ENCODE measurements around the gene HES7.

HES7 gene

DNA sequence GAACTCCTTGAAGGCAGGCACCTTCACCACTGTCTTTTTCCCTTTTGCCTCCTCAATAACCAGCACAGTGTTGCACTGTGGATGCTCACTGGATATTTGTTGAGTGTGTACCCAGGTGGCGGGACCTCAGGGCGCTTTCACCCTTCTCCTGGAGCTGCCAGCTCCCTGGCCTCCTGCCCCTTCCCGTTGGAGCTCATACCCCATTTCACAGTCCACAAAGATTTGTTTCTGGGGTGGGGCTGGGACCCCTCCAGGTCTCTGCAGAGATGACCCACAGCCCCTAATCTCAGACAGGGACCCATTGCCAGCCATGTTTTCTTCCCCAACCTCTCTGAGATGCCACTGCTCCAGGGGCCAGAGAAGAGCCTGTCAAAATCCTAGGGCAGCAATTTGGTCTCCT is 48.8 kb downstream of the HES7 start:
- WGBS (ENCODE audit: extremely low coverage, insufficient coverage, low lambda C conversion rate) = no CpG with 5 or more reads among the region's 3 CpGs
- Histone ChIP-seq H3K4me2 (ENCODE audit: low read length) (no peak overlapping the region), H2BK120ac (ENCODE audit: low read depth, low read length) (no peak overlapping the region), H4K5ac (ENCODE audit: low read length) (no peak overlapping the region), H3K4me3 (ENCODE audit: low read length) (no peak overlapping the region), H4K8ac (ENCODE audit: low read depth, low read length) (no peak overlapping the region), H3K79me2 (ENCODE audit: control insufficient read depth, insufficient read depth, low read length) (no peaks in the 10 kb centered on the region), H3K36me3 (ENCODE audit: control insufficient read depth, insufficient read depth, low read length) (no peaks in the 10 kb centered on the region), H3K23ac (ENCODE audit: low read length) (no peak overlapping the region), H2BK5ac (ENCODE audit: low read length) (no peak overlapping the region), H2BK15ac (replicated peaks; ENCODE audit: low read depth) (no peak overlapping the region), H2AK5ac (ENCODE audit: low read length) (no peak overlapping the region), H3K27ac (ENCODE audit: low read depth, low read length) (no peak overlapping the region), H3K56ac (ENCODE audit: low read length) (no peak overlapping the region), H3K4ac (ENCODE audit: low read depth, low read length) (no peak overlapping the region), H3K9ac (ENCODE audit: low read length) (no peak overlapping the region), H3K27me3 (ENCODE audit: insufficient read depth, low read length, poor library complexity) (peaks cover 41% of the 10 kb centered on the region), H3K18ac (ENCODE audit: low read length) (no peak overlapping the region), H3K79me1 (ENCODE audit: low read length) (no peaks in the 10 kb centered on the region), H3K4me1 (ENCODE audit: control insufficient read depth, low read depth, low read length) (peaks cover 3% of the 10 kb centered on the region)
- no peak for DNase-seq

DNA sequence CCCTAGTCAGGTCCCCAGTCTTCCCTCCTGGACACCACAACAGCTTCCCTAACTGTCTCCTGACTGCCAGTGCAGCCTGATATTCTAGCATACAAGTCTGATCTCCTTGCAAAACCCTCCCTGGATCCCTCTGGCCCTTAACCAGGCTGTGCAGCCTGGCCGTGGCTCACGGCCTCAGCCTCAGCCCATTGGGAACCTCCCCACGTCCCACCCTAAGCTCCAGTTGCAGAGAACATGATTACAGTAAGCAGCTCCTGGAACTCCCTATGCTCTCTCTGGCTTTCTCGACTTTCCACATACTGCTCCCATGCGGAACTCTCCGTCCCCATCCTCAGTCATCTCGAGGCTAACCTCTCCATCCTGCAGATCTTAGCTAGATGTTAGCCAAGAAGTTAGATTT is 49.4 kb downstream of the HES7 start:
- H4K5ac ChIP-seq (ENCODE audit: low read length) = no peak overlapping the region
- H2AK5ac ChIP-seq (ENCODE audit: low read length) = no peak overlapping the region
- H3K4me1 ChIP-seq (ENCODE audit: control insufficient read depth, low read depth, low read length) = peaks cover 3% of the 10 kb centered on the region
- H3K4me3 ChIP-seq (ENCODE audit: low read length) = no peak overlapping the region
- no peak overlapping the region for H2BK15ac ChIP-seq (replicated peaks; ENCODE audit: low read depth)
- no peak overlapping the region for H2BK120ac ChIP-seq (ENCODE audit: low read depth, low read length)
- no peak overlapping the region for H3K4me2 ChIP-seq (ENCODE audit: low read length)
- H3K4ac ChIP-seq (ENCODE audit: low read depth, low read length) = no peak overlapping the region
- H3K9ac ChIP-seq (ENCODE audit: low read length) = no peak overlapping the region
- H3K23ac ChIP-seq (ENCODE audit: low read length) = no peak overlapping the region
- no peak overlapping the region for H3K18ac ChIP-seq (ENCODE audit: low read length)
- no peak overlapping the region for H3K56ac ChIP-seq (ENCODE audit: low read length)
- no CpG with 5 or more reads among the region's 7 CpGs for WGBS (ENCODE audit: extremely low coverage, insufficient coverage, low lambda C conversion rate)
- DNase-seq = no peak
- H3K79me2 ChIP-seq (ENCODE audit: control insufficient read depth, insufficient read depth, low read length) = no peaks in the 10 kb centered on the region
- H3K27me3 ChIP-seq (ENCODE audit: insufficient read depth, low read length, poor library complexity) = peaks cover 41% of the 10 kb centered on the region
- H4K8ac ChIP-seq (ENCODE audit: low read depth, low read length) = no peak overlapping the region
- H2BK5ac ChIP-seq (ENCODE audit: low read length) = no peak overlapping the region
- H3K27ac ChIP-seq (ENCODE audit: low read depth, low read length) = no peak overlapping the region
- H3K36me3 ChIP-seq (ENCODE audit: control insufficient read depth, insufficient read depth, low read length) = no peaks in the 10 kb centered on the region
- H3K79me1 ChIP-seq (ENCODE audit: low read length) = no peaks in the 10 kb centered on the region

GRCh38 chr17:8073627-8074484 is 50.0 kb downstream of the HES7 start:
- Histone ChIP-seq H4K5ac (ENCODE audit: low read length) (no peak overlapping the region), H2BK120ac (ENCODE audit: low read depth, low read length) (no peak overlapping the region), H3K4ac (ENCODE audit: low read depth, low read length) (no peak overlapping the region), H3K79me2 (ENCODE audit: control insufficient read depth, insufficient read depth, low read length) (no peaks in the 10 kb centered on the region), H3K36me3 (ENCODE audit: control insufficient read depth, insufficient read depth, low read length) (no peaks in the 10 kb centered on the region), H3K18ac (ENCODE audit: low read length) (no peak overlapping the region), H3K27ac (ENCODE audit: low read depth, low read length) (no peak overlapping the region), H3K9ac (ENCODE audit: low read length) (no peak overlapping the region), H4K8ac (ENCODE audit: low read depth, low read length) (no peak overlapping the region), H3K4me1 (ENCODE audit: control insufficient read depth, low read depth, low read length) (peaks cover 7% of the 10 kb centered on the region), H2BK5ac (ENCODE audit: low read length) (no peak overlapping the region), H3K23ac (ENCODE audit: low read length) (no peak overlapping the region), H2AK5ac (ENCODE audit: low read length) (no peak overlapping the region), H3K79me1 (ENCODE audit: low read length) (no peaks in the 10 kb centered on the region), H3K27me3 (ENCODE audit: insufficient read depth, low read length, poor library complexity) (peaks cover 41% of the 10 kb centered on the region), H3K4me2 (ENCODE audit: low read length) (peak overlapping the region; percentile 35), H3K4me3 (ENCODE audit: low read length) (no peak overlapping the region), H3K56ac (ENCODE audit: low read length) (peak overlapping the region; percentile 53), H2BK15ac (replicated peaks; ENCODE audit: low read depth) (no peak overlapping the region)
- WGBS (ENCODE audit: extremely low coverage, insufficient coverage, low lambda C conversion rate) = no CpG with 5 or more reads among the region's 28 CpGs
- peak; percentile 83 for DNase-seq

GRCh38 chr17:8072729-8073461 is 51.0 kb downstream of the HES7 start:
- no peaks in the 10 kb centered on the region for H3K79me1 ChIP-seq (ENCODE audit: low read length)
- H3K56ac ChIP-seq (ENCODE audit: low read length) = peak overlapping the region; percentile 54
- no peak overlapping the region for H2AK5ac ChIP-seq (ENCODE audit: low read length)
- H3K9ac ChIP-seq (ENCODE audit: low read length) = no peak overlapping the region
- no peak overlapping the region for H3K18ac ChIP-seq (ENCODE audit: low read length)
- peaks cover 41% of the 10 kb centered on the region for H3K27me3 ChIP-seq (ENCODE audit: insufficient read depth, low read length, poor library complexity)
- no peak overlapping the region for H3K23ac ChIP-seq (ENCODE audit: low read length)
- no peak overlapping the region for H2BK15ac ChIP-seq (replicated peaks; ENCODE audit: low read depth)
- WGBS (ENCODE audit: extremely low coverage, insufficient coverage, low lambda C conversion rate) = no CpG with 5 or more reads among the region's 40 CpGs
- H3K4me3 ChIP-seq (ENCODE audit: low read length) = no peak overlapping the region
- H3K27ac ChIP-seq (ENCODE audit: low read depth, low read length) = no peak overlapping the region
- no peak for DNase-seq
- no peak overlapping the region for H2BK5ac ChIP-seq (ENCODE audit: low read length)
- H3K4me2 ChIP-seq (ENCODE audit: low read length) = peak overlapping the region; percentile 14
- H2BK120ac ChIP-seq (ENCODE audit: low read depth, low read length) = no peak overlapping the region
- peaks cover 7% of the 10 kb centered on the region for H3K4me1 ChIP-seq (ENCODE audit: control insufficient read depth, low read depth, low read length)
- H3K4ac ChIP-seq (ENCODE audit: low read depth, low read length) = no peak overlapping the region
- H3K79me2 ChIP-seq (ENCODE audit: control insufficient read depth, insufficient read depth, low read length) = no peaks in the 10 kb centered on the region
- no peaks in the 10 kb centered on the region for H3K36me3 ChIP-seq (ENCODE audit: control insufficient read depth, insufficient read depth, low read length)
- no peak overlapping the region for H4K5ac ChIP-seq (ENCODE audit: low read length)
- no peak overlapping the region for H4K8ac ChIP-seq (ENCODE audit: low read depth, low read length)

- Histone ChIP-seq H3K56ac (ENCODE audit: low read length) (peak overlapping the region; percentile 49), H2BK5ac (ENCODE audit: low read length) (no peak overlapping the region), H3K79me2 (ENCODE audit: control insufficient read depth, insufficient read depth, low read length) (no peaks in the 10 kb centered on the region), H2AK5ac (ENCODE audit: low read length) (no peak overlapping the region), H3K23ac (ENCODE audit: low read length) (no peak overlapping the region), H2BK120ac (ENCODE audit: low read depth, low read length) (no peak overlapping the region), H3K18ac (ENCODE audit: low read length) (no peak overlapping the region), H2BK15ac (replicated peaks; ENCODE audit: low read depth) (no peak overlapping the region), H4K5ac (ENCODE audit: low read length) (no peak overlapping the region), H3K4me1 (ENCODE audit: control insufficient read depth, low read depth, low read length) (peaks cover 7% of the 10 kb centered on the region), H3K4me3 (ENCODE audit: low read length) (no peak overlapping the region), H3K4ac (ENCODE audit: low read depth, low read length) (no peak overlapping the region), H3K27me3 (ENCODE audit: insufficient read depth, low read length, poor library complexity) (peaks cover 41% of the 10 kb centered on the region), H4K8ac (ENCODE audit: low read depth, low read length) (no peak overlapping the region), H3K27ac (ENCODE audit: low read depth, low read length) (no peak overlapping the region), H3K9ac (ENCODE audit: low read length) (no peak overlapping the region), H3K36me3 (ENCODE audit: control insufficient read depth, insufficient read depth, low read length) (no peaks in the 10 kb centered on the region), H3K79me1 (ENCODE audit: low read length) (no peaks in the 10 kb centered on the region), H3K4me2 (ENCODE audit: low read length) (no peak overlapping the region)
- DNase-seq = no peak
- no CpG with 5 or more reads among the region's 28 CpGs for WGBS (ENCODE audit: extremely low coverage, insufficient coverage, low lambda C conversion rate)
Observed at GRCh38 chr17:8072341-8072728, 51.6 kb downstream of the HES7 start.

Data from mesendoderm (in vitro differentiated cells).